ENCODE results near the gene FGFRL1.

GRCh38 chr4:1022739-1023066, 11.3 kb downstream of the FGFRL1 start:
- no peak for TF ChIP-seq CTCF (IDR thresholded peaks at IDR 0.05; ENCODE audit: low read depth, low read length)
- no peak for TF ChIP-seq MYC (IDR thresholded peaks at IDR 0.05; ENCODE audit: low read depth, low read length)

Data from NB4 (cell line).